DOHH2 (cell line): ENCODE data around the gene TFPT.

Experiments
- CTCF ChIP-seq: fragments of 200-600 bp; sonication (generic); IDR thresholded peaks from one replicate; pipeline ENCODE4 v1.5.1; 2014; ENCODE audit warnings: antibody characterized with exemption, mild to moderate bottlenecking, low read depth, low read length; ENCODE audit not compliant: poor library complexity, severe bottlenecking
- EZH2phosphoT487 ChIP-seq: fragments of 200-600 bp; sonication (generic); IDR thresholded peaks from 2 replicates; pipeline ENCODE4 v1.6.1; 2017; ENCODE audit warnings: borderline replicate concordance, mild to moderate bottlenecking, antibody characterized with exemption, low read length, moderate library complexity, mixed read lengths

- TF ChIP-seq CTCF (no peak), EZH2phosphoT487 (no peak)
These were observed 43.4 kb upstream of the TFPT start for GRCh38 chr19:54158812-54159351.
